HepG2 (cell line): Measurements from ENCODE around the gene SLC25A23. TPM values are rescaled to one million over a fixed set of nuclear protein-coding genes. Genes with fewer than 3 reads are reported as not detected.

Experiments used
- ATAC-seq: fragments of 200-7000 bp; cut with Tn5 transposase; 3 replicates; pipeline ENCODE4 v1.9.1; 2020; ENCODE audit warnings: mild to moderate bottlenecking, moderate library complexity
- BruUV-seq: library from RNA; stranded (reverse); fragments of 400-500 nt; replicated peaks from 2 replicates; lab custom pipeline; 2021; lab: Mats Ljungman, UMichigan
- CTCF ChIA-PET: fragments of 300-600 bp; formaldehyde crosslinking; extraction: SDS; loops from one replicate; lab custom pipeline; 2021; ENCODE audit warnings: low total read pairs, inconsistent platforms, low intra/inter-chr PET ratio; lab: Yijun Ruan, JAX
- POLR2A ChIA-PET: fragments of 350-600 bp; sonication (Branson Sonifier 250); formaldehyde crosslinking; loops from one replicate; lab custom pipeline; 2020; ENCODE audit warnings: antibody characterized with exemption, inconsistent platforms; lab: Yijun Ruan, JAX
- DNase-seq: peaks from one replicate; pipeline ENCODE4 v3.0.0-alpha.2; 2015; ENCODE audit warnings: low spot score
- FAIRE-seq: peaks from 3 replicates; lab custom pipeline; 2011; peaks lifted over from hg19 to GRCh38; lab: Jason Lieb, UNC
- H2AFZ ChIP-seq: one replicate; pipeline ENCODE4 v1.6.1; 2011; ENCODE audit warnings: low read length, inconsistent platforms
- H3K27ac ChIP-seq: fragments of 300-600 bp; 3 replicates; pipeline ENCODE4 v1.8.0; 2011; ENCODE audit warnings: mixed run types, mild to moderate bottlenecking, mixed read lengths, low read length, inconsistent platforms; ENCODE audit not compliant: insufficient read depth; ENCODE audit errors: extremely low read length
- H3K27me3 ChIP-seq, 2 experiments: fragments of 200-600 bp in 1 of 2; 2 replicates in 1 of 2; 3 replicates in 1 of 2; pipeline versions ENCODE4 v1.6.0 to v1.8.0; 2011; ENCODE audit warnings: low read length in 2 of 2, mild to moderate bottlenecking in 2 of 2, moderate library complexity in 2 of 2, inconsistent platforms in 1 of 2; ENCODE audit not compliant: insufficient read depth in 2 of 2, control insufficient read depth in 1 of 2
- H3K36me3 ChIP-seq, 2 experiments: fragments of 200-600 bp in 1 of 2; replicated peaks in 1 of 2; 2 replicates in 1 of 2; 3 replicates in 1 of 2; pipeline versions ENCODE4 v1.5.1 to v1.8.0; 2011; ENCODE audit warnings: low read length in 2 of 2, inconsistent platforms in 1 of 2; ENCODE audit not compliant: insufficient read depth in 2 of 2, control insufficient read depth in 1 of 2
- H3K4me1 ChIP-seq: 2 replicates; pipeline ENCODE4 v1.5.1; 2012; ENCODE audit warnings: low read length, inconsistent platforms; ENCODE audit not compliant: insufficient read depth
- H3K4me2 ChIP-seq: 2 replicates; pipeline ENCODE4 v1.6.0; 2011; ENCODE audit warnings: low read depth, low read length, inconsistent platforms
- H3K4me3 ChIP-seq, 3 experiments: fragments of 200-600 bp in 1 of 3; sonication (generic), shearing (Covaris generic) in 1 of 3; replicated peaks in 1 of 3; 2 replicates each; pipeline ENCODE4 v1.5.1; 2011 to 2016; ENCODE audit warnings: low read length in 3 of 3, inconsistent platforms in 2 of 3, low read depth in 2 of 3, mild to moderate bottlenecking in 2 of 3, control low read depth in 1 of 3, mixed read lengths in 1 of 3; ENCODE audit not compliant: insufficient read depth in 1 of 3
- H3K79me2 ChIP-seq: one replicate; pipeline ENCODE4 v1.6.1; 2011; ENCODE audit warnings: low read length, inconsistent platforms; ENCODE audit not compliant: insufficient read depth
- H3K9ac ChIP-seq: 2 replicates; pipeline ENCODE4 v1.6.0; 2011; ENCODE audit warnings: mild to moderate bottlenecking, low read depth, low read length, inconsistent platforms; ENCODE audit not compliant: insufficient read depth
- H3K9me3 ChIP-seq: 2 replicates; pipeline ENCODE4 v1.5.1; 2012; ENCODE audit warnings: mild to moderate bottlenecking, low read length
- H4K20me1 ChIP-seq: 2 replicates; pipeline ENCODE4 v1.6.0; 2011; ENCODE audit warnings: inconsistent platforms, mild to moderate bottlenecking, low read length, moderate library complexity; ENCODE audit not compliant: insufficient read depth
- EED ChIP-seq: sonication (generic); formaldehyde crosslinking; IDR thresholded peaks from 2 replicates; pipeline ENCODE4 v1.5.0; 2020; ENCODE audit warnings: mild to moderate bottlenecking, missing genetic modification reagents
- FOXK1 ChIP-seq: sonication (generic); formaldehyde crosslinking; IDR thresholded peaks from 2 replicates; pipeline ENCODE4 v1.4.0; 2020; ENCODE audit warnings: low read depth, missing genetic modification reagents, borderline replicate concordance
- GPBP1L1 ChIP-seq: sonication (generic); formaldehyde crosslinking; IDR thresholded peaks from 2 replicates; pipeline ENCODE4 v1.5.0; 2020; ENCODE audit warnings: mild to moderate bottlenecking, missing genetic modification reagents
- MBNL3 ChIP-seq: fragments of 250-450 bp; sonication (Bioruptor Pico); conservative IDR thresholded peaks from 2 replicates; pipeline ENCODE4 v1.8.0; 2022; ENCODE audit warnings: mild to moderate bottlenecking, inconsistent platforms
- ZBTB2 ChIP-seq: sonication (generic); formaldehyde crosslinking; IDR thresholded peaks from 2 replicates; pipeline ENCODE4 v1.8.0; 2022; ENCODE audit warnings: low read depth, missing genetic modification reagents
- ZNF557 ChIP-seq: sonication (generic); formaldehyde crosslinking; IDR thresholded peaks from 2 replicates; pipeline ENCODE4 v1.4.0; 2020; ENCODE audit warnings: missing genetic modification reagents
- WGBS: methylation state at CpG from one replicate; pipeline ENCODE4 v1.1.6; 2017; ENCODE audit warnings: low lambda C conversion rate; 5-methylcytosine and 5-hydroxymethylcytosine counted together
- in situ Hi-C: cut with HindIII; loops from 2 replicates; pipeline ENCODE4 v1.10.0; 2017; ENCODE audit warnings: low pct_unique_long_range_greater_than_20kb; ENCODE audit not compliant: extremely low pct_ligation_motif_present
- intact Hi-C: fragments of 100-400 bp; cut with micrococcal nuclease; formaldehyde crosslinking; loops from one replicate; pipeline ENCODE4 v1.10.0; 2022; ENCODE audit not compliant: unreplicated experiment
- polyA plus RNA-seq, 8 experiments: library from polyadenylated mRNA; depleted of rRNA in 3 of 8; stranded (reverse) in 7 of 8; unstranded in 1 of 8; fragments of >200 nt; fragmentation: Illumina TruSeq in 4 of 8; extraction: Trizol in 4 of 8; gene quantifications; 2 replicates each; pipeline versions ENCODE4 v1.2.1 to v1.2.3, GENCODE V29; 2011 to 2016; ENCODE audit warnings: low read depth in 4 of 8, missing spikeins in 1 of 8, mixed read lengths in 1 of 8; ENCODE audit not compliant: insufficient read depth in 1 of 8
- total RNA-seq, 5 experiments: library from RNA; depleted of rRNA; stranded (reverse); fragments of >200 nt; fragmentation: Illumina TruSeq; extraction: Trizol; gene quantifications; 2 replicates each; pipeline ENCODE4 v1.2.3, GENCODE V29; 2016; ENCODE audit warnings: low read depth in 1 of 5
- TF ChIP-seq, protein P1 (sequence below), 2 experiments: fragments of 450-650 bp in 1 of 2; sonication (generic) in 1 of 2; formaldehyde crosslinking in 1 of 2; IDR thresholded peaks; 2 replicates each; pipeline versions ENCODE4 v1.6.1 to v1.8.0; 2016 to 2022; ENCODE audit warnings: antibody characterized with exemption in 1 of 2, mild to moderate bottlenecking in 1 of 2, missing genetic modification reagents in 1 of 2

SLC25A23 gene
- total and polyA plus RNA-seq, 2 of the 13 experiments (the other 11 are each of a cell fraction or from before 2014, with no cell fraction given) = 12.4 to 15.2 TPM

GRCh38 chr19:6490134-6490533 is 30.5 kb upstream of the SLC25A23 start:
- H3K4me2 ChIP-seq = no peak overlapping the region
- DNase-seq (no peak), ATAC-seq (no peak), FAIRE-seq (no peak)
- no peaks in the 10 kb centered on the region for H3K36me3 ChIP-seq
- no peaks in the 10 kb centered on the region for H3K27me3 ChIP-seq
- ChIA-PET POLR2A (no interaction called here), CTCF (no interaction called here)
- in situ Hi-C loops = no loop called here
- intact Hi-C loops = no loop called here
- no TSS peak for BruUV-seq
- H2AFZ ChIP-seq = no peak overlapping the region
- H3K27ac ChIP-seq = no peak overlapping the region
- no peak overlapping the region for H3K9ac ChIP-seq
- peaks cover 4% of the 10 kb centered on the region for H3K4me1 ChIP-seq
- no peak overlapping the region for H3K4me3 ChIP-seq
- H4K20me1 ChIP-seq = no peaks in the 10 kb centered on the region
- H3K79me2 ChIP-seq = no peaks in the 10 kb centered on the region
- no peaks in the 10 kb centered on the region for H3K9me3 ChIP-seq
- 3% methylated on average over 2 of the region's 2 CpGs for WGBS
- TF ChIP-seq ZBTB2 (CRISPR knock-in tag) (no peak), GPBP1L1 (CRISPR knock-in tag) (no peak), FOXK1 (CRISPR knock-in tag) (no peak), ZNF557 (CRISPR knock-in tag) (no peak), EED (CRISPR knock-in tag) (no peak), MBNL3 (CRISPR knock-in tag) (no peak)
- TF ChIP-seq, protein P1, sequence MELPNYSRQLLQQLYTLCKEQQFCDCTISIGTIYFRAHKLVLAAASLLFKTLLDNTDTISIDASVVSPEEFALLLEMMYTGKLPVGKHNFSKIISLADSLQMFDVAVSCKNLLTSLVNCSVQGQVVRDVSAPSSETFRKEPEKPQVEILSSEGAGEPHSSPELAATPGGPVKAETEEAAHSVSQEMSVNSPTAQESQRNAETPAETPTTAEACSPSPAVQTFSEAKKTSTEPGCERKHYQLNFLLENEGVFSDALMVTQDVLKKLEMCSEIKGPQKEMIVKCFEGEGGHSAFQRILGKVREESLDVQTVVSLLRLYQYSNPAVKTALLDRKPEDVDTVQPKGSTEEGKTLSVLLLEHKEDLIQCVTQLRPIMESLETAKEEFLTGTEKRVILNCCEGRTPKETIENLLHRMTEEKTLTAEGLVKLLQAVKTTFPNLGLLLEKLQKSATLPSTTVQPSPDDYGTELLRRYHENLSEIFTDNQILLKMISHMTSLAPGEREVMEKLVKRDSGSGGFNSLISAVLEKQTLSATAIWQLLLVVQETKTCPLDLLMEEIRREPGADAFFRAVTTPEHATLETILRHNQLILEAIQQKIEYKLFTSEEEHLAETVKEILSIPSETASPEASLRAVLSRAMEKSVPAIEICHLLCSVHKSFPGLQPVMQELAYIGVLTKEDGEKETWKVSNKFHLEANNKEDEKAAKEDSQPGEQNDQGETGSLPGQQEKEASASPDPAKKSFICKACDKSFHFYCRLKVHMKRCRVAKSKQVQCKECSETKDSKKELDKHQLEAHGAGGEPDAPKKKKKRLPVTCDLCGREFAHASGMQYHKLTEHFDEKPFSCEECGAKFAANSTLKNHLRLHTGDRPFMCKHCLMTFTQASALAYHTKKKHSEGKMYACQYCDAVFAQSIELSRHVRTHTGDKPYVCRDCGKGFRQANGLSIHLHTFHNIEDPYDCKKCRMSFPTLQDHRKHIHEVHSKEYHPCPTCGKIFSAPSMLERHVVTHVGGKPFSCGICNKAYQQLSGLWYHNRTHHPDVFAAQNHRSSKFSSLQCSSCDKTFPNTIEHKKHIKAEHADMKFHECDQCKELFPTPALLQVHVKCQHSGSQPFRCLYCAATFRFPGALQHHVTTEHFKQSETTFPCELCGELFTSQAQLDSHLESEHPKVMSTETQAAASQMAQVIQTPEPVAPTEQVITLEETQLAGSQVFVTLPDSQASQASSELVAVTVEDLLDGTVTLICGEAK (IDR thresholded peaks at IDR 0.05) = no peak
- TF ChIP-seq, protein P1 (CRISPR knock-in tag; IDR thresholded peaks at IDR 0.05) = no peak
